ENCODE data around the gene RCOR2.
"Not testable (repeated sequence)": the region's sequence is repeated elsewhere in the genome, so short reads cannot be mapped to it uniquely, and the experiment has no call there.

Gene RCOR2

DNA sequence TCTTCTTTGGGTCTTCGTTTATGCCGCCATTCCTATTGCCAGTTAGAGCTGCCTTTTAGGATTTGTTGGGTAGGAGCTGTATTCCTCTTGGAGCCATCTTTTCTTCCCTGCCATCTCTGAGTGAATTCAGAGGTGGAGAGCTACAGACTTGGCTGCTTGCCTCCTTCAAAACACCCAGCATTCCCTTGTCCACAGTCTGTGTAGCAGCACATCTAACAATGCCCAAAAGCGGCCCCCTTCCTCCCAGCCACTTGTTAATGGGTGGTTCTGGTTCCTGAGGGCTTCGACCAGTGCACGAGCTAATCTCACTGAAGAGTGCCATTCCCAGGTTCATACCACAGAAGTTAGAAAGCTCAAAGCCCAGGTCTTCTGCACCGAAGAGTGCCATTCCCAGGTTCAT, 40.3 kb downstream of the RCOR2 start:
- DNase-seq: no peak

DNA sequence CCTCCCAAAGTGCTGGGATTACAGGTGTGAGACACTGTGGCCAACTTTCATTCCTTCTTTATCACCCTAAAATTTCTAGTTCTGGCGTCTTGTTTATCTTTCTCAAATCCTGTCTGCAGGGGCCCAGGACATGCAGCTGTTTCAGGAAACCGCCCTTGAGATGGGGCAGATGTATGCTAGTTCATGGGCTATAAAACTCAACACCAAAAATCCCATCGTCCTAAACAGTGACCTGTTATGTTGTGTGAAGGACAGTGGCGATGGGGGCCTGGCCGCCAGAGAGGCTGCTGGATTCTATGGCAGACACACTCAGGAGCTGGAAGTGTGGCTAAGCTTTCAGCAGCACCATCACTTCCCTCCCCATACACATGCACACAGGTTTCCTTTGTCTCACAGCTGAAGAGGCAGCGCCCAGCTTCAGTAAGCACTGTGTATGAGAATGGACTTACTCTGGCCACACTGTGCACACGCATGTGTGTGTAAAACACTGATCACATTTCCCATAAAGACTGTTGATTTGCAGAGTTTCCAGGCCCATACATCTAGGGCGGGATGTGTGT, 41.4 kb downstream of the RCOR2 start:
- DNase-seq: no peak

DNA sequence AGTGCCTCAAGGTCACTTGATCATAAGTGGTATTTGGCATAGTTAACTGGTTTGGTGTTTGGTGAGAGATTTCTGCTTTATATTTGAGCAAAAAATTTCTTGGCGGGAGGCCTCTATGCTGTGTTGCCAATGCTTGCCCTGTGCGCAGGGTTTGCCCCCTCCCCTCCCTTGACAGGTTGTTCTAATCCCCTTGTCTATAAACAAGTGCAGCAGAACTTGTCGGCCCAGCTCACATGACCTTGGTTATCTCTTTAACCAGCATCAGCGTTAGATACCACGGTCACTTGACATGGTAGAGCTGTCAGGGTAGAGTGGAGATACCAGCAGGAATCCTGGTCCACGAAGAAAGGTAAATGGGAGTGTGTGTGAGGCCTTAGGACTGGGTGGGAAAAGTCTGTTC, 42.5 kb downstream of the RCOR2 start:
- no peak for DNase-seq

DNA sequence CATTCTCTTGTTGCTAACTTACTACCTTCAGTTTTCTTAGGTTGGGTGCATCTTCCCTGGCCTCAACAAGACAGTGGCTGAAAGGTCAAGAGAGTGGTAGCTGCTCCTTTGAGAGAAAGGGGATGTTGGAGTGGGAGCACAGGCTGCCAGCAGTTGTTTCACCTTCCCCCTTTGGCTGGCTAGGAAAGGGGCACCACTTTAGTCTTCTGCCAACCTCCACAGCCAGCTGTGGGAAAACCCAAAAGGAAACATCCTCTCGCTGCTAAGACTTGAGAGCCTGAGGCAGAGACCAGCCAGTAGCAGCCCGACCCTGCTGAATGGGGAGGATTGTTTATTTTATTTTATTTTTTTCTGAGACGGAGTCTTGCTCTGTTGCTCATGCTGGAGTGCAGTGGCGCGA, 43.7 kb downstream of the RCOR2 start:
- no peak for DNase-seq

GRCh38 chr11:63872800-63873197, 44.2 kb downstream of the RCOR2 start:
- no peak for DNase-seq

GRCh38 chr11:63871962-63872799, 44.8 kb downstream of the RCOR2 start:
- DNase-seq: peak; percentile 19

DNA sequence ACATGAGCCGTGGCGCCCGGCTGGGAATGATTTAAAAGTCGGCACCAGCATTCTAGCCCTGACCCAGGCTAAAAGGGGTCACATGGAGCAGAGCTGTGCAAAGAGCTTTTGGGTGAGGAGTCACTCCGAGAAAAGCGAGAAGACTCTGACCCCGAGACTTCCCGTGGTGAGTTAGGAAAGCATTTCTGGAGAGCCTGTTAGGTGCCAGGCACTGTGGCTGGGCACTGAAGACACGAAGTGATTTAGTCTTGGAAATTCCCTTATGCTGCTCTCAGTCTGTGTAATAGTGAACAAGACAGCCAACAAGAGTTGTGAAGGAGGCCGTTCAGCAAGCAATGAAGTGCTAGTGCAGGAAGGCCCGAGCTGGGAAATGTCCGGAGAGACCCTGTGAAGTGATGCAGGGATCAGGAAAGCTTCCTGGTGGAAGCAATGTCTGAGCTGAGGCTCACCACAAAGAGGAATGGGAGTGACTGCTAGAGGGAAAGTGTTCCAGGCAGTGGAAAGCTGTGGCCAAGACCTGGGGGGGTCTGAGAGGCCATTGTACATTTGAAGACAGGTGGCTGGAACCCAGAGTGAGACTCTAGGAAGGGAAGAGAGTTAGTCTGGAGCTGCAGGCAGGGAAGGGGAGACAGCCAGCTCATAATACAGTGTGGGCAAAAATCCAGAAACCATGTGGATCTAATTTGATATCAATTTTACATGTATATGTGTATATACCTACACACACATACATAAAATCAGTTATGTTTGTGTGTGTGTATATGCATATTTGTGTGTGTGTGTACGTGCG, 46.4 kb downstream of the RCOR2 start:
- no peak for DNase-seq

DNA sequence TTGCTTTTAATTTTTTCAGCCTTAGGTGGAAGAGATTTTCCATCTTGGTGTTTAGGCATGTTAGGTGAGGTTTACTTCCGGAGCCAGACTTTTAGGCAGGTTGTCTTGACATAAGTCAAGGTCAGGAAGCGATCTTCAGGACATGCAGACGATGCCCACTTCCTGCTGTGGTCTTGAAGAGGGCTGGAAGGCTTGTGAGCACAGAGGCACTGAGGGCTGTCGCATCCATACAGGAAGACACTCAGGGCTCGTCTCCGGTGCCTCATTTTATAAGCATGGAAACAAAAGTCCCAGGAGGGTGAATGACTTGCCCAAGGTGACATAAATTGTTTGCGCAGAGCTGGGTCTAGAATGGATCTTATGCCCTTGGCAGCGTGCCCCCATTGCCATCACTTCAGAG, 47.3 kb downstream of the RCOR2 start:
- DNase-seq: no peak

- DNase-seq: no peak
Measured at GRCh38 chr11:63869171-63869591, 47.8 kb downstream of the RCOR2 start.

DNA sequence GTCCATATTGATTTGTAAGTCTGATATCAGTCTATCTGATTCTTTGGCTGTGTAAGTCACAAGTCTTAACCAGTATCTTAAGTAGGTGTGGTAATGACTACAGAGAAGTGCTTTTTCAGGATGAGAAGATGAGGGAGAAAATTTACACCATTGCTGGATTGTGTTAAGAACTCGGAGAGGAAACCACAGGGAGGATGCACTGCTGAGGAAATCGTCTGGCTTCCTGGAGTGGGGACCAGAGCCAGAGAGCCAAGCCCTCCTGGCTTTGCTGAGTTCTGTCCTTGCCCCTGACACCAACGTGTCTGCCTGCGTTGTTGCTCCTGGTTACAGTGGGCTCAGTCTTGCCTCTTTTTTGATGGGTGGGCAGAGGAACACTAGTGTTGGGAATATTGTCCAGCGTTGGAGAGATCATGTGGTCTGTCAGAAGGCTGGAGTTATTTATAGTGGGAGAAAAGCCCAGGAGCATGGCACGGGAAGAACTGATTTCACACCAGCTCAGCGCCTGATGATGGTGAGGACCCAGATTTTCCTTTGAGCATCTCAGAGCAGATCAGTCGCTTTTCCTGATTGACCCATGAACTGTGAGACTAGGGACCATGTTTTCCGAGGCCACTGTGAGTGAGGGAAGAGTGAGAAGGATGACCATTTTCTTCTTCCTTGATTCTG, 48.4 kb downstream of the RCOR2 start:
- no peak for DNase-seq

GRCh38 chr11:63867511-63867910, 49.5 kb downstream of the RCOR2 start:
- DNase-seq: no peak

DNA sequence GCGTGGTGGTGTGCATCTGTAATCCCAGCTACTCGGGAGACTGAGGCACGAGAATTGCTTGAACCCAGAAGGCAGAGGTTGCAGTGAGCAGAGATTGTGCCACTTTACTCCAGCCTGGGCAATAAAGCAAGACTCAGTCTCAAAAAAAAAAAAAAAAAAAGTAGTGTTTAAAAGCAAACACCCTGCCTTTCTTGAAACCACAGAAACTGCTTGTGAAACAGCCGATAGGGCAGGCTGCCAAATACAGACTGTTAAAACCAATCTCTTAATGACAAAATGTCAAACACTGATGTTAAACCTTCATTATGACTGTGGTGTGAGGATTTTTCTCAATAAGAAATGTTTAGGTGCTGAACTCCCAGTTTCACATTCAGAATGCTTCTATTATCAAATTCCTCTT, 50.8 kb downstream of the RCOR2 start:
- no peak for DNase-seq

DNA sequence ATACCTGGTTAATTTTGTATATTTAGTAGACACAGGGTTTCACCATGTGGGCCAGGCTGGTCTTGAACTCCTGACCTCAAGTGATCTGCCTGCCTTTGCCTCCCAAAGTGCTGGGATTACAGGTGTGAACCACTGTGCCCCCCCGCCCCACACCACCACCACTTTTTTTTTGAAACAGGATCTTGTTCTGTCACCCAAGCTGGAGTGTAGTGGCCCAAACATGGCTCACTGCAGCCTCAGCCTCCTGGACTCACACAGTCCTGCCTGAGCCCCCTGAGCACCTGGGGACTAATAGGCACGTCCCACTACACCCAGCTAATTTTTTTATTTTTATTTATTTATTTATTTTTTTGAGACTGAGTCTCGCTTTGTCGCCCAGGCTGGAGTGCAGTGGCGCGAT, 53.3 kb downstream of the RCOR2 start:
- not testable (repeated sequence) for DNase-seq

DNA sequence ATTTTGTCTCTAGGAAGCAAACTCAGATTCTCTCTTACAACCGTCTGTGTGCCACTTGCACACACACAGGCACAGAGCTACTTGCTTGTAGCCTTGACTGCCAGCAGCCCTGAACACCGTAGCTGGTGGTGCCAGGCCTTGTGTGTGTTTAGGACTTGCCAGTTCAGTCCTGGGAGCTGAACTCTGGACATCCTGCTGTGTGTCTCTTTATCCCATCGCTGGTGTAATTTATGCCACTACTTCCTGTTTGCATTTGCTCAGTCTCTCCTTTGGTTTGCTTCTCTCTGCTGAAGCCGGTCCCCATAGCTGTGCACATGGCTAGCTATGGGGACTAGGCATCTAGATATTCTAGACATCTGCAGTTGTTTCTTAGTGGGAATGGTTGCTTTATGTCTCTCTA, 54.0 kb downstream of the RCOR2 start:
- no peak for DNase-seq

Measured in DMS 273 treated with DMSO at 0.1 percent for 48 hours (cell line).